Urinary bladder (tissue), 4 donors: ENCODE data around the gene SCNN1G. TPM values are rescaled to one million over a fixed set of nuclear protein-coding genes. Genes with fewer than 3 reads are reported as not detected.
"Not testable (repeated sequence)": the region's sequence is repeated elsewhere in the genome, so short reads cannot be mapped to it uniquely, and the experiment has no call there.

Experiments used
- DNase-seq: peaks from one replicate; pipeline ENCODE4 v3.0.0-alpha.2; 2015; ENCODE audit errors: extremely low spot score
- H3K27ac ChIP-seq: one replicate; pipeline ENCODE4 v1.5.1; 2013; ENCODE audit warnings: low read depth, mild to moderate bottlenecking, moderate library complexity
- H3K36me3 ChIP-seq: one replicate; pipeline ENCODE4 v1.6.1; 2013; ENCODE audit warnings: mild to moderate bottlenecking, moderate library complexity; ENCODE audit not compliant: insufficient read depth
- H3K4me1 ChIP-seq: one replicate; pipeline ENCODE4 v1.6.1; 2013; ENCODE audit warnings: mild to moderate bottlenecking, moderate library complexity; ENCODE audit not compliant: insufficient read depth
- H3K4me3 ChIP-seq: one replicate; pipeline ENCODE4 v1.5.1; 2013; ENCODE audit warnings: low read depth, low read length
- WGBS: extraction: QIAGEN DNeasy Blood & Tissue Kit; methylation state at CpG from one replicate; pipeline ENCODE4 v1.1.7; 2013; 5-methylcytosine and 5-hydroxymethylcytosine counted together
- polyA plus RNA-seq: library from polyadenylated mRNA; stranded (reverse); fragments of 200-250 nt; gene quantifications from one replicate; pipeline ENCODE4 v1.2.3, GENCODE V29; 2013
- total RNA-seq: library from RNA; depleted of rRNA; stranded (reverse); fragments of >200 nt; gene quantifications from one replicate; pipeline ENCODE4 v1.2.3, GENCODE V29; 2014
- donor health status: healthy with polysubstance abuse.
- donor health status: healthy.

SCNN1G gene
- total and polyA plus RNA-seq, 2 donors = 0.61 to 2.4 TPM

DNA sequence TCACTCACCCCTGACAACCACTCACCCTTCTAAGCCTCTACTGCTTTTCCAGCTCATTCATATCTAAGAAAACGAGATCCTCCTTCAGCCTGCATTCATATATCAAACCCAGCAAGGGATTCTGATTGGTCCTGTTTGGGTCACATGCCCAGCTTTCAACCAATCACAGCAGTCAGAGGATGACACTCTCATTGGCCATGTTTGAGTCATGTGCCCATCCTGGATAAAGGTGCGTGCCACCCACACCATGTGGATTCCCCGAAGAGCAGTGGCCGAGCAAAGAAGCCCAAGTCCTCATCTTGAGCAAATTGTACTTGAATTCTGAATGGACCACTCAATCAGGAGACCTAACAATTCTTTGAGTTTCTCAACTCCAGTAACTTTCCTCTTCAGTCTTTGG is 45.0 kb downstream of the SCNN1G start:
- no peaks in the 10 kb centered on the region for H3K36me3 ChIP-seq
- H3K4me1 ChIP-seq = no peaks in the 10 kb centered on the region
- no peak overlapping the region for H3K4me3 ChIP-seq
- WGBS = 61% methylated on average over 4 of the region's 4 CpGs
- no peak overlapping the region for H3K27ac ChIP-seq
- no peak for DNase-seq

DNA sequence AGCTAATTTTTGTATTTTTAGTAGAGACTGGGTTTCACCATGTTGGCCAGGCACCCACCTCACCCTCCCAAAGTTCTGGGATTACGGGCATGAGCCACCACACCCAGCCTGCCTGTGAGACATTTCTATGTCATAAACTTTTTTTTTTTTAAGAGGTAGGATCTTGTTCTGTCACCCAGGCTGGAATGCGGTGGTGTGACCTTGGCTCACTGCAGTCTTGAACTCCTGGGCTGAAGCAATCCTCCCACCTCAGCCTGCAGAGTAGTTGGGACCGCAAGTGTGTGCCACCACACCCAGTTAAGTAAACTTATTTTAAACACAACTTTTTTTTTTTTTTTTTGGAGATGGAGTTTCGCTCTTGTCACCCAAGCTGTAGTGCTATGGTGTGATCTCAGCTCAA is 47.2 kb downstream of the SCNN1G start:
- Histone ChIP-seq H3K4me1 (no peaks in the 10 kb centered on the region), H3K27ac (no peak overlapping the region), H3K4me3 (no peak overlapping the region), H3K36me3 (no peaks in the 10 kb centered on the region)
- DNase-seq = no peak
- 85% methylated on average over 4 of the region's 4 CpGs for WGBS

DNA sequence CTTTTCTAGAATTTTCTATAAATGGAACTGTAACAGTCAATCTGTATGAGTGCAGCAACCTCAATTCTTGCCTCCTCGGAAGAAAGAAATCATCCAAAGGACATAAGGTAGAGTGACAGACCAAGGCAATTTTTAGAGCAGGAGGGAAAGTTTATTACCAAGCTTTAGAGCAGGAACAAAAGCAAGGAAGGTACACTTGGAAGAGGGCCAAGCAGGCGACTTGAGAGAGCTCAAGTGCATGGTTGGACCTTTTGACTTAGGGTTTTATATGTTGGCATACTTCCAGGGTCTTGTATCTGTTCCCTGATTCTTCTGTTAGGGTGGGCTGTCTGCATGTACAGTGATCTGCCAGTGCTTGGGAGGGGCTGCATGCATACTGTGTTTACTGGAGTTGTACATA is 50.3 kb downstream of the SCNN1G start:
- no peaks in the 10 kb centered on the region for H3K36me3 ChIP-seq
- H3K4me3 ChIP-seq = no peak overlapping the region
- no peaks in the 10 kb centered on the region for H3K4me1 ChIP-seq
- DNase-seq = no peak
- no peak overlapping the region for H3K27ac ChIP-seq
- WGBS = 22% methylated on average over 2 of the region's 2 CpGs

DNA sequence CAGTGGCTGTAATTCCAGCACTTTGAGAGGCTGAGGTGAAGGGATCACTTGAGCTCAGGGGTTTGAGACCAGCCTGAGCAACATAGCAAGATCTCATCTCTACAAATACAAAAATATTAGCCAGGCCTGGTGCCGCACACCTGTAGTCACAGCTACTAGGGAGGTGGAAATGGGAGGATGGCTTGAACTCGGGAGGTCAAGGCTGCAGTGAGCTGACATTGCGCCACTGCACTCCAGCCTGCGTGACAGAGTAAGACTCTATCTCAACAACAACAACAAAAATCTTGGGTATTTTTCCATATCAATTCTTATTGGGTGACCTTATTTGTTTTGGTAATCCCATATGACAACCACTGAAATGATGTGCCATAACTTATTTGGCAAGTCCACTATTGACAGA is 52.6 kb downstream of the SCNN1G start:
- Histone ChIP-seq H3K4me1 (no peaks in the 10 kb centered on the region), H3K36me3 (no peaks in the 10 kb centered on the region), H3K27ac (no peak overlapping the region), H3K4me3 (no peak overlapping the region)
- whole genome bisulfite sequencing = 93% methylated on average over 4 of the region's 4 CpGs
- DNase-seq = no peak

DNA sequence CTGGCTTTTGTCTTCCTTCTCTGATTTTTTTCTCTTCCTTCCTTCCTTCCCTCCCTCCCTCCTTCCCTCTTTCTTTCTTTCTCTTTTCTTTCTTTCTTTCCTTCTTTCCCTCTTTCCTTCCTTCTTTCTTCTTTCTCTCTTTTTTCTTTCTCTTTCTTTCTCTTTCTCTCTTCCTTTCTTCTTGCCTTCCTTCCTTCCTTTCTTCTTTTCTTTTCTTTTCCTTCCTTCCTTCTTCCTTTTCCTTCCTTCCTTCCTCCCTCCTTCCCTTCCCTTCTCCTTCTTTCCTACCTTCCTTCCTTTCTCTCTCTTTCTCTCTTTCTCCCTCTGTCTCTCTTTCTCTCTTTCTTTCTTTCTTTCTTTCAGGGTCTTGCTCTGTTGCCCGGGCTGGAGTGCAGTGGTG is 54.4 kb downstream of the SCNN1G start:
- no peaks in the 10 kb centered on the region for H3K4me1 ChIP-seq
- WGBS = 92% methylated on average over 1 of the region's 1 CpG
- H3K36me3 ChIP-seq = no peaks in the 10 kb centered on the region
- no peak overlapping the region for H3K27ac ChIP-seq
- DNase-seq = no peak
- no peak overlapping the region for H3K4me3 ChIP-seq

DNA sequence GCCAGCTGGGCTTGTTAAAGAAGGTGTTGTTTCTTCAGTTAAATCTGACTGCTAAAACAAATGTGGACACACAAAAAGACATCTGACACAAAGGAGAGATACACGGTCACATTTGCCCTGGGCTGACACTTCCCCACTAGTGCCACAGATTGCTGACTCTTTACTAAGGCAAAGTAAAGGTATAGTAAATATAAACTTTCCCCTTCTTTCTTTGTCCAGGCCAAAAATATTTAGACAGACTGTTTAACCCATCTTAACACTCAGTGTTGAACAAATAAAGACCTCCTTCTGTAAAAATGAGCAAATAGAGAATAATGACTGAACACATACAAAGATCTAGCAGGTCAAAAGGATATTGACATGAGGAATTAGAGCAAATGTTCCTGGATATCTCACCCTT is 58.4 kb downstream of the SCNN1G start:
- no peak for DNase-seq
- H3K4me3 ChIP-seq = no peak overlapping the region
- no peak overlapping the region for H3K27ac ChIP-seq
- H3K4me1 ChIP-seq = no peaks in the 10 kb centered on the region
- WGBS = 75% methylated on average over 1 of the region's 1 CpG
- H3K36me3 ChIP-seq = no peaks in the 10 kb centered on the region

DNA sequence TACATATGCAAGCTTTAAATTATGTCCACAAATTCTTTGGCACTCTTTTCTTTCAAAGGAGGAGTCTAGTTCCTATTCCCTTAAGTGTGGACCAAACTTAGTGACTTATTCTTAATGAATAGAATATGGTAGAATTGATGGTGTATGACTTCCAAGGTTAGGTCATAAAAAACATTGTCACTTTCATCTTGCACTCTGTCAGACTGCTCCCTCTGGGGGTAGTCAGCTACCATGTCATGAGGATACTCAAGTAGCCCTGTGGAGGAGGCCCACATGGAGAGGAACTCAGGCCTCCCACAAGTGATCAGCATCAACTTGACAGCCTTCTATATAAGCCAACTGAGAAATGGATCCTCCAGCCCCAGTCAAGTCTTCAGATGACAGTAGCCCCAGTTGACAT is 61.6 kb downstream of the SCNN1G start:
- DNase-seq = no peak
- Histone ChIP-seq H3K4me1 (no peaks in the 10 kb centered on the region), H3K4me3 (no peak overlapping the region), H3K36me3 (no peaks in the 10 kb centered on the region), H3K27ac (no peak overlapping the region)

DNA sequence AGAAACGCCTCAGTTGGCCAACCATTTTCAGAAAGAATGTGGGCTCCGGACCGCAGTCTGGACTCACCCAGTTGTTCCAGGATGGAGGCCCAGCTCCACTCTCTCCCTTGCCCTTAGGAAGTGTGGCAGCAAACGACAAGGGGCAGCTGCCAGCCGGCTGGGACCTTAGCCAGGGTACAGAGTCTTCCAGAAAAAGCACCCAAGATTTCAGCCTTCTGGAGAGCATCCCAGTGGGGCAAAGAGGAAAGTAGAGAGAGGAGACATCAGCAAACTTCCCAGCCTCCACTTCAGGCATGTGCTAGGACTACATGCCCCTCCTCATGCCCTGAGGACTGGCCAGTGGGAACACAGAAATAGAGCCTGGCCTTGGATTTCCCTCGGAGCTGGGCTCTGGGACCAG is 62.7 kb downstream of the SCNN1G start:
- H3K27ac ChIP-seq = no peak overlapping the region
- no peaks in the 10 kb centered on the region for H3K4me1 ChIP-seq
- no peak for DNase-seq
- H3K36me3 ChIP-seq = no peaks in the 10 kb centered on the region
- 78% methylated on average over 6 of the region's 6 CpGs for WGBS
- no peak overlapping the region for H3K4me3 ChIP-seq

DNA sequence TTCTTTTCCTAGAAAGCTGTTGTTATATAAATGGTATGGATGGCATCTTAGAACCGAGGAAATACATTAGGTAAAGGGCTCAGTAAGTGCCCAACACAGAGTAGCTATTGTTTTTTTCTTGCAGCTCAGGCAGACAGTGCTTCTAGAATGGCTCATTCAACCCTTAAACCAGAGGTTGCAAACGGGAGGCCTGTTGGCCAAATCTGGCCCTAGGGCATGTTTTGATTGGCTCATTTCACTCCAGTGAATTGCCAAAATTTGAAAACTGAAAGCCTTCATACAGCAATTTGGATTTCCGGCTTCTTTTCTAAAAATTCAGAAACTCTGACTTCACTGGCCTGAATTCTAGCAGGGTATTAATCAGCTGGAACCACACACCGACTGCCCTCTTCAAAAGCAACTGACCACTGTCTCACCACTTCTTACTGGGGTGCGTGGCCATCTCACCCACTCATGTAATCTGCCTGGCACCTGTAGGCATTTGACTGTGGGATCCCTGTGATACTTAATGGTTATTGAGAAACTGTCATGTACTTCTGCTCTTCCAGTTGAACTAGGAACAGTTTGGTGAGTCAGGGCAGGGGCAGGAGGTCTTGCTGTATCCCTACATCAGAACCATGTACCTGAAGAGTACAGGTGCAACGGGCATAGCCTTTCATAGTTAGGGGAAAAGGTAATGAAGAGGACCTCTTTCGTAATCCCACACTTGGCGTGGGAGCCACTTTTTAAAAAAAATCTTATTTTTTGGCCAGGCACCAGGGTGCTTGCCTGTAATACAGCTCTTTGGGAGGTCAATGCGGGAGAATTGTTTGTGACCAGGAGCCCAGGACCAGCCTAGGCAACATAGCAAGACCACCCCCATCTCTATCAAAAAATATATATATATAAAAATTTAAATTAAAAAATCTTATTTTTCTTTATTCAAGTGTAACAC is 66.0 kb downstream of the SCNN1G start:
- no peak for DNase-seq
- H3K27ac ChIP-seq = no peak overlapping the region
- no peak overlapping the region for H3K4me3 ChIP-seq
- no peaks in the 10 kb centered on the region for H3K36me3 ChIP-seq
- 68% methylated on average over 9 of the region's 9 CpGs for WGBS
- no peaks in the 10 kb centered on the region for H3K4me1 ChIP-seq

DNA sequence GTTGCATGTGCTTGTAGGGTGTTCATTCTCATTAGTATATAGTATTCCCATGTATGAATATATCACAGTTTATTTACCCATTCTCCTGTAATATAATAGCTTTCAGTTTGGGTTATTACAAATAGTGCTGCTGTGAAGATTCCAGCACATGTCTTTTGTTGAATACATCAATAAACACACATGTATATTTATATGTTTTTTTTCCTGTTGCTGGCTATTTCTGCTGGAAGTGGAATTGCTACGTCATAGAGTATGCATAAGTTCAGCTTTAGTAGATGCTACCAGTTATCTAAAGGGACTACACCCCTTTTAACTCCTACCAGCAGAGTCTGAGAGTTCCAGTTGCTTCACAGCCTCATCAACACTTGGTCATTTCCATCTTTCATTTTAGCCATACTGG is 67.3 kb downstream of the SCNN1G start:
- no peak overlapping the region for H3K4me3 ChIP-seq
- no peaks in the 10 kb centered on the region for H3K4me1 ChIP-seq
- no peaks in the 10 kb centered on the region for H3K36me3 ChIP-seq
- no peak for DNase-seq
- WGBS = 76% methylated on average over 1 of the region's 1 CpG
- no peak overlapping the region for H3K27ac ChIP-seq

DNA sequence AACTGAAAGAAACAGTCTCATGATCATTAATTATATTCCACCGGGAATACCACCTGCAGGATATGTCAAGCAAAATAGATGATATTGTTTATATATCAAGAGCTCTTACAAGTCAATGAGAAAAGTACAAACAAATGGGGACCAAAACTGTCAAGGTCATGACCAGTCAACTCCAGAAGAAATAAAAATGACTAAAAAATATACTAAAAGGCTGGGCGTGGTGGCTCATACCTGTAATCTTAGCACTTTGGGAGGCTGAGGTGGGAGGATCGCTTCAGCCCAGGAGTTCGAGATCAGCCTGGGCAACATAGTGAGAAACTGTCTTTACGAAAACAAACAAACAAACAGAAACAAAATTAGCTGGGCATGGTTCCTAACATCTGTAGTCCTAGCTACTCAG is 69.8 kb downstream of the SCNN1G start:
- H3K36me3 ChIP-seq = no peaks in the 10 kb centered on the region
- H3K27ac ChIP-seq = no peak overlapping the region
- 88% methylated on average over 5 of the region's 5 CpGs for WGBS
- DNase-seq = no peak
- H3K4me1 ChIP-seq = no peaks in the 10 kb centered on the region
- H3K4me3 ChIP-seq = no peak overlapping the region

DNA sequence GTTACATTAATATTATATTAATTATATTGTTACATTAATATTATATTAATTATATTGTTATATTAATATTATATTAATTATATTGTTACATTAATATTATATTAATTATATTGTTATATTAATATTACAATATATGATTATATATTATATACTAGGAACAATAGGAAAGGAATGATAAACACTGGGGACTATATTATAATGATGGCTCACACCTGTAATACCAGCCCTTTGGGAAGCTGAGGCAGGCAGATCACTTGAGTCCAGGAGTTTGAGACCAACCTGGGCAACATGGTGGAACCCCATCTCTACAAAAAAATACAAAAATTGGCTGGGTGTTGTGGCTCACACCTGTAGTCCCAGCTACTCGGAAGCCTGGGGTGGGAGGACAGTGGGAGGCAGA is 71.1 kb downstream of the SCNN1G start:
- WGBS = 79% methylated on average over 1 of the region's 1 CpG
- H3K4me1 ChIP-seq, H3K27ac ChIP-seq, H3K4me3 ChIP-seq, DNase-seq, H3K36me3 ChIP-seq: not testable (repeated sequence)

DNA sequence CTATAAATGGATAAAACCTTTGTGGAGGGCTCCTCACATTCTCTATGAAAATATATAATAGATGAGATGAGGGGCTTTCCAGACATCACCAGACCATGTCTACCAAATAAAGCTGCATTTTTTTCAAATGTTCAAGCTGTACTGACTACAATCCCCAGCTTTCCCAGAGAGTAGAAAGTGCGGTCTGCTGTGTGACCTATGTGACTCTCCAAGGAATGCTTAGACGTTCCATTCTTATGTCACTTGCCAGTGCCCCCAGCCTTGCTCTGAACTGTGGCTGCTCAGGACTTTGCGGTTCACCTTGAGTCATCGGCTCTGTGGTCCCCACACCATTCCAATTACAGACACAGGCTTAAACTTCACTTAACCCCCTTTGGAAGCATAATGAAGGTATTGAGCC is 71.8 kb downstream of the SCNN1G start:
- H3K36me3 ChIP-seq = no peaks in the 10 kb centered on the region
- H3K27ac ChIP-seq = no peak overlapping the region
- 59% methylated on average over 4 of the region's 4 CpGs for WGBS
- no peak for DNase-seq
- no peak overlapping the region for H3K4me3 ChIP-seq
- no peaks in the 10 kb centered on the region for H3K4me1 ChIP-seq

DNA sequence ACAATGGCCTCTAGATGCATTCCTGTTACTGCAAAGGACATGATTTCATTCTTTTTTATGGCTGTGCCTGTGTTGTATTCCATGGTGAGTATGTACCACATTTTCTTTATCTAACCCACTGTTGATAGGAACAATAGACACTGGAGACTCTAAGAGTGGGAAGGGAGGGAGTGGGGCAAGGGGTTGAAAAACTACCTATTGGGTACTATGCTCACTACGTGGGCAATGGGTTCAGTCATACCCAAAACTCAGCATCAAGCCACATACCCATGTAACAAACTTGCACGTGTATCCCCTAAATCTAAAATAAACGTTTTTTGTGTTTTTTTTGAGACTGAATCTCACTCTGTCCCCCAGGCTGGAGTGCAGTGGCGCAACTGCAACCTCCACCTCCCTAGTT is 72.5 kb downstream of the SCNN1G start:
- Histone ChIP-seq H3K4me1 (no peaks in the 10 kb centered on the region), H3K27ac (no peak overlapping the region), H3K36me3 (no peaks in the 10 kb centered on the region), H3K4me3 (no peak overlapping the region)
- WGBS = 58% methylated on average over 4 of the region's 4 CpGs
- DNase-seq = no peak

DNA sequence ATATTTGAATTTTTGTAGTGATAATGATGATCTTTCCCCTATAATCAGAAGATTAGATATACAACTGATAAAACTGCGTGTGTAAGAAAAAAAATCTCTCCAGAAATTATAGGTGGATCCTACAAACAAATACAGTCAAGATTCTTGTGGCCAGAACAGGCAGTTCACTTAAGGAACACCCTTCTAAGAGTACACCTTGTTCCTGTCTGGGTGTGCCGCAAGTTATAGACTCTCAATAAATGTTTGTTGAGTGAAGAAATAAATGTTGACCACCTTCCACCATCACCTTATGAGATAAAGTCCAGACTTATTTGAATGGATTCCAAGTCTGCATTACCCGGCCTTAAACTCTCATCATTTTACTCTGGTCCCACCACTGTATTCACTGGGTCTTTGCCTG is 73.9 kb downstream of the SCNN1G start:
- Histone ChIP-seq H3K36me3 (no peaks in the 10 kb centered on the region), H3K27ac (no peak overlapping the region), H3K4me1 (no peaks in the 10 kb centered on the region), H3K4me3 (no peak overlapping the region)
- WGBS = 57% methylated on average over 3 of the region's 3 CpGs
- no peak for DNase-seq
